HG02884 (cell line): Measurements from ENCODE around the gene USHBP1.

Experiments used
- ATAC-seq: cut with Tn5 transposase; IDR thresholded peaks from one replicate; pipeline ENCODE4 v1.9.1; 2021; ENCODE audit warnings: mild to moderate bottlenecking, moderate library complexity; ENCODE audit not compliant: unreplicated experiment

USHBP1 gene, protein sequence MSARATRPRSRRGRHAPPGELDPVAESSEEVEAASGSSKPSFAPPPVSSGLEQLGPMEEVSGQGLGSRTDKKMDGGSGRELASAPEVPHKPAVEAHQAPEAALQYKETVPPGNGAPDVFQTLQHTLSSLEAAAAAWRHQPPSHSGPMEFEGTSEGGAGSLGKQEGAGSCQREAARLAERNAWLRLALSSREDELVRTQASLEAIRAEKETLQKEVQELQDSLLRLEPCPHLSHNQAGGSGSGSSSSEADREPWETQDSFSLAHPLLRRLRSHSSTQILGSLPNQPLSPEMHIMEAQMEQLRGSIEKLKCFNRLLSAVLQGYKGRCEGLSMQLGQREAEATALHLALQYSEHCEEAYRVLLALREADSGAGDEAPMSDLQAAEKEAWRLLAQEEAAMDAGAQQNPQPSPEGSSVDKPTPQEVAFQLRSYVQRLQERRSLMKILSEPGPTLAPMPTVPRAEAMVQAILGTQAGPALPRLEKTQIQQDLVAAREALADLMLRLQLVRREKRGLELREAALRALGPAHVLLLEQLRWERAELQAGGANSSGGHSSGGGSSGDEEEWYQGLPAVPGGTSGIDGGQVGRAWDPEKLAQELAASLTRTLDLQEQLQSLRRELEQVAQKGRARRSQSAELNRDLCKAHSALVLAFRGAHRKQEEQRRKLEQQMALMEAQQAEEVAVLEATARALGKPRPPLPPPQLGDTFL

DNA sequence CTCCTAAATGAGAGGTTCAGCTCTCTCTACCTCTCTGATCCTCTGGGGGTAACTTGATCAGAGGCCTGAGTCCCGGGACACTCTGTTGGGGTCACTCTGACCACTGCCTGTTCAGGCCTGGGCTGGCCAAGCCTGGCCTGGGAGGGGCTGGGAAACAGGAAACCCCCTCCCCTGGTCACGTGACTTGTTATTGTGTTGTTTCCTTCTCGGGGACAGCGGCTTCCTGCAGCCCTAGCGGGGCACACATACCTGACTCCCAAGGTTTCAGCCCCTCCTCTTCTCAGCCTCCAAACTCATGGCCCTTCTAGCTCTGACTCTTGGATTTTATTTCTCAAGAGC lies at the start of gene USHBP1:
Gene USHBP1, minus strand, starts transcription at position 105 of the 339 bp plus-strand sequence. CDS start 446 bp downstream, outside the sequence.
- ATAC-seq, result no peak

DNA sequence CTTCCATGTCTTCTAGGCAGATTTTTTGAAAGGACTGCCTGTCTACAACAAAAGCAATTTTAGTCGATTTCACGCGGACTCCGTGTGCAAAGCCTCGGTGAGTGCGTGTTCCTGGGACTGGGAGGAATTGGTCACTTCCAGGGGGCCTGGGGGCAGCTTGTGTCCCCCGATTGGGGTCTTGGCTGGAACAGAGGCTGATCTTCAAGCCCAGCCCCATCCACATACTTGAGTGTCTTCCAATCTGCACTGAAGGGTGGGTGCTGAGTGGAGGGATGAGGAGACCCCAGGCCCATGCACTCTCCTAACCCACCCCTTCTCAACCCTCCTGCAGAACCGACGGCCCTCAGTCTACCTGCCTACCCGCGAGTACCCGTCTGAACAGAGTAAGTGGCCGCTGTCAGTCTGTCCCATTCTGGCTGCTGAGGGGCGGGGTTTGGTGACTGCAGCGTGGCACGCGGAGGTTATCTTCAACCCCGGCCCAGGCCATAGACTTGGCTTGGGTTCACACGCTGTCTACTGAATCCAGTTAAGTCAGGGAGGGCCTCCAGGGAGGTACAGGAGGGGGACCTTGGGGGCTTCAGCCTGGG lies 49.6 kb upstream of the USHBP1 start:
- no peak for ATAC-seq

DNA sequence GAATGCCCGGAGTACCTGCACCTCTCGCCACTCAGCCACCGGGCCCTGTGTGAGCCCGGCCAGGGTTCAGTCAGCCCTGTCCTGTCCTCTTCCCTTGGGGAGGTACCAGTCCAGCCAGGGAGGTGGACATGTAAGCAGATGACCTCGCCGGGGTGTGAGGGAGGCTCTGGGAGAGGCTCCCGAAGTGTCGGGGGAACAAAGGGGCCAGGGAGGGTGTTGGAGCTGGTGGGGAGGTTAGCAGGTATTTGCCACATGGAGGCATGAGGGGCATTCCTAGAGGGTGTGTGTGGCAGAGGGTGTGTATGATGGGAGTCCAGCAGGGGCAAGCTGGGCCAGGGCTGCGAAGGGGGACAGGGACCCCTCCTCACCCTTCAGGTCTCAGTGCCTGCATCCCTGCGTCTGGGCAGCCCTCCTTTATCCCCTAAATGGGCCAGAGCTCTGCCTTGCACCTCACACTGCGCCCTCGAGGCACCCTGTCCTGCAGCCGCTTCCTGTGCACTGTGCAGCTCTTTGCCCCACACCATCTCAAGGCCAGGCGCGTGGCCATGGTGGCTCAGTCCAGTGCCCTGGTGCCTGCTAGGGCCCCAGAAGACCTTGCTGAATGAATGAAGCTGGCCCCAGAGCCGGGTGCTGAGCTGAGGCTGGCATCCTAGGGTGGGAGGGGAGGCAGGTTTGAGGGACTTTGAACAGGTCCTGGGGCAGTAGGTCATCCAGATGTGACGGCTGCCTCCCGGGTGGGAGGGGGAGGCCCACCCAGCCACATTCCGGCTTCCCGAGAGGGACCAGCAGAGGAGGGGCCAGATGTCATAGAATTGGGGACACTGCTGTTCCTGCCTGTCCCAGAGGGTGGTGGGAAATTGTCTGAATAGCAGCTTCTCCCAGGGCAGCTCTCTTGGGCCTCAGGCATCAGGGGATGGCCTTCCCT lies 47.9 kb upstream of the USHBP1 start:
- ATAC-seq, result no peak

DNA sequence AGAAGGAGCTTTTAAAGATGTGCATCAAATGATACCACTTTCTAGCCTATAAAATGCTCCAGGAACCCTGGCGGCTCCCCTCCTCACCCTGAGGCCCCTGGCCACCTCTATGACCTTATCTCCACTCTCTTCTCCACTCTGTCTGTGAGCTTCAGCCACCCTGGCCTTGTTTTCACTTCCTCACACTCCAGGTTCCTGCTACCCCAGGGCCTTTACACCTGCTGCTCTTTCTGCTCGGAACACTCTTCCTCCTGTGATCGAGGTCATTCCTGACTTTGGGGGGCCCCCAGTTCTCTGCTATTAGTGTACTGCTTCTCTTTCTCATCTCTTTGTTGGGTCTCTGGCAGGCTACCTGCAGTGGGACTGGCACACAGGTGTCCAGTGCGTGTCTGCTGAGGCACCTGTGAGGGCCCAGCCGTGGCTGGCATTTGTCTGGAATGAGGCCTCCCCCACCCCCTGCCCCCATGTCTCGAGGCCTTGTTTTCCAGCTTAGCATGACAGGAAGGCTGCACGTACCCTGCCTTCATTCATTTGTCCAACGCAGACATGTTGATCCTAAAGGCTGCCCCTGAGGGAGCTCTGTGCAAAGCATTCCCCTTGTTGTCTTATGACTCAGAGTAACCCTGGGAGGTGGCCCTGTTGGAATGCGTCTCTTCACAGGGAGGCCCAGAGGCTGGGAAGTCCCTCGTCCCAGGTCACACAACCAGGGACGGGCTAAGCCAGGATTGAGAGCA lies 47.1 kb upstream of the USHBP1 start:
- ATAC-seq, result no peak

DNA sequence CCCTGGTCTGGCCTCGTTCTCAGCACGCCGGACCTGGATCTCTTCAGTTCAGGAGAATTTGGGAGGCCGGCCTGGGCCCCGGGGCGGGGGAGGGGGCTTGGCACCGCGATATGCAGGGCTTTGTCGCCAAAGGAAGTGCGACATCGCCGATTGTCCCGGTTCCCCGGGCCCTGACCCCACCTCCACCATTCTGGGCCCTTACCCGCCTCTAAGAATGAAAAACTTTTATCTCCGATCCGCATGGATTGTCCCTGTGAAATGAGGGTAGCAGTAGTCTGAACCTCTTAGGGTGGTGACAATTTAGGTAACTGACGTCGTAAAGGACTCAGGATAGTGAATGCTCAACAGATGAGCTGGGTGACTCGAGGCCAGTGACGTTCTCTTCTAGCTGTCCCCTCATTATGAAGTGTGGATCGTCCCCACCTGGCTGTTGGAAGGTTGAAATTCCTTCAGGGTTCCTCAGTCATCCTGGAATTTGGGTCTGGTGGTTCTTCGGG lies 45.5 kb upstream of the USHBP1 start:
- no peak for ATAC-seq

DNA sequence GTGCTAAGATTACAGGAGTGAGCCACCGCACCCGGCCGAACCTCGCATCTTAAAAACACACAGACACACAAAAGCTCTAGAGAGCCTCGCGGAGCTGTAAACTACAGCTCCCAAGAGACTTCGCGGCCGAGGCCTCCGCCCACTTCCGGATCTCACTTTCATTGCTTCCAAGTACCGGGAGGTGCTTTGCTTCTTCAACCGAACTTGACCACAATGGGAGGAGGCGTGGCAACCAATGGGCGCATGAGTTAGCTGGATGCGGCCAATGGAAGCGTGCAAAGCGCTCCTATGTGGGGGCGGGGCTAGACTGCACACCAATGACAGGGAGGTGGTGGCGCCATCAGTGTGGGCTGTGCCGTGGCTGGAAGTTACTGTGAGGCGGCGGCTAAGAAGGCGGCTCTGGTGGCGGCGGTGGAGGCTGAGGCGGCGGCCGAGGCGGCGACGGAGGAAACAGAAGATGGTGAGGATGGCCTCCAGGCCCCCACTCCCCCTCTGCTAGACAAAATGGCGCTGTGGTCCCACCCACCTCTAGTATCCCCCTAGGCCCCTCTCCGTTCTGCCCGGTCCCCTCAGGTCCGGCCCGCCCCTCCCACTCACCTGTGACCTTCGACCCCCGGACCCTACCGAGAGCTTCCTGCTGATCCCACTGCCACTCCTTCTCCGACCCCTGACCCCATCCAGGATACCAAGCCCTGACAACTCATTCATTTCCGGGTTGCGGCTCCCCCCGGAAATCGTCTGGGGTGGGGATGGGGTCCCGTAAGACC lies 44.8 kb upstream of the USHBP1 start, which contains the start of gene DDA1:
Gene DDA1, plus strand, starts transcription at position 366 of the 767 bp plus-strand sequence. Its CDS starts 92 bp downstream, at position 458.
- ATAC-seq, result peak; percentile 53

DNA sequence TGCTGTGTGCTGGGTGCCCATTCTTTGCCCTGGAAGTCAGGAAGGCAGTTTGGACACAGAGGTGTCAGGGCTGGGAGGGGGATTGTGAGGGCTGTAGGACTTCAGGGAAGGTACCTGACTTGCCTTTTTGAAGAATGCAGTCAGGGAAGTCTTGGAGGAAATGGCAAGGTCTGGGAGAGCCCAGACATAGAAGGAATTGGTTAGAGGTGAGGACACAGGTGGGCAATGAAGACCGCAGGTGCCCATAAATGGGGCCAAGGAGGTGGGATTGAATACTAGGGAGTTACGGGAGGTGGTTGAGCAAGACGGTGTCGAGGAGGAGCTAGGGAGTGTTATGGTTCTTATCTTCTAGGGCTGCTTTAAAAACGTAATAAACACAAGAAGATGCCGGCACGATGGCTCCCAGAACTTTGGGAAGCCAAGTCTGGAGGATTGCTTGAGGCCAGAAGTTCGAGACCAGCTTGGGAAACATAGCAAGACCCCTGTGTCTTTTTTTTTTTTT lies 43.4 kb upstream of the USHBP1 start:
- ATAC-seq, result no peak

DNA sequence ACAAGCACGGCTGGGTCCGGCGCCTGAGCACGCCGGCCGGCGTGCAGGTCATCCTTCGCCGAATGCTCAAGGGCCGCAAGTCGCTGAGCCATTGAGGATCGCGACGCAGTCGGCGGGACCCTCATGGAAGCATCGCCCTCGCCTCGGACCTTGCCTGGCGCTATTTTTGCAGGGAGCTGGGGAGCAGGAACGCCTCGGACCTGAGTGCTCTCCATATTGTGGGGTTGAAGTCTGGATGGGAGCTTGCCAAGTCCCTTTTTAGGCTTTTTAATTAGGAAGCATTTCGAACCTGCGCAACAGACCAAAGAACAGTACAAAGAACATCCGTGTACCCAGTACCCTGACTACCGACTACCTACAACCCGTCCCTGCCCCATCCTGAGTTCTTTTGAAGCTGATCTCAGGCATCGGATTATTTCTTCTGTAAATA lies 41.8 kb upstream of the USHBP1 start:
- no peak for ATAC-seq

DNA sequence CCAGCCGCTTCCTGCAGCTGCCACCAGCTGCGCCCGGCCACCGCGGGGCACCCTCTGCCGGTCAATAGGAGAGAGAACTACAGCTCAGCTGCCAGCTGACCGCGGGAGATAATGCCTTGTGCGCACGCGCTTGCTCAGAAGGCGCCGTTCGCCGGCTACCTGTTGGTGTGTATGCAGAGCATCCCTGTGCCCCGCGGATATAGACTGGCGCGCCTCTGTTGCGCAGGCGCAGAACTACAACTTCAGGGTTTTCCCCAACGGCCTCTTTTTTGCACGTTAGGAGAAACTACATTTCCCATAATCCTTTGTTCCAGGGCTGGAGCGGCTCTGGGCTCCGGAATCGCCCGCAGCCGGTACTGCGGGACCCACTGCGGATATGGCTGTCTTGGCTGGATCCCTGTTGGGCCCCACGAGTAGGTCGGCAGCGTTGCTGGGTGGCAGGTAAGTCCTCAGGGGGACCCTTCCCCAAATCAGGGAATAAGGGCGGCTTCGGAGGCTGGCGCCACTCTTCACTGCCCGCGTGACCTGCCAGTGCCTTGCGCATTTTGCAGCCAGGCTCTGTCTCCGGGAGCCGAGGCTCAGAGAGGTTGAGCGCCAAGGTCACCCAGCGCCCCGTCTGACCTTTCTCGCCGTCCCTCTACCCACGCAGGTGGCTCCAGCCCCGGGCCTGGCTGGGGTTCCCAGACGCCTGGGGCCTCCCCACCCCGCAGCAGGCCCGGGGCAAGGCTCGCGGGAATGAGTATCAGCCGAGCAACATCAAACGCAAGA lies 41.2 kb upstream of the USHBP1 start, which contains the start of gene MRPL34:
Gene MRPL34, plus strand, starts transcription at position 356 of the 768 bp plus-strand sequence. Its CDS starts 21 bp downstream, at position 377.
- ATAC-seq, result peak; percentile 40

DNA sequence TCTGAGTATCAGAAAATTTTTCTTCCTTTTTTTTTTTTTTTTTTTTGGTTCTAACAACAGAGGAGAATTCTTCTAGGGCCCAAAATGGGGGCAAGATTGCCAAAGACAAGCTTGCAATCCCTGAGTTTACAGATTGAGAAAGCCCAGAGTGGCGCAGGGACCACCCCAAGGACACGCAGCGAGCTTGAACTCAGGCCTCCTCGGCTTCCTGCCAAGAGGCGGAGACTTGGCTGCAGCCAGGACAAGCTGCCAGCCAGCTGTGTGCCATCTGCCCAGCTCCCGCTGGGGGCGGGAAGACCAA lies 40.6 kb upstream of the USHBP1 start:
- ATAC-seq, result no peak

DNA sequence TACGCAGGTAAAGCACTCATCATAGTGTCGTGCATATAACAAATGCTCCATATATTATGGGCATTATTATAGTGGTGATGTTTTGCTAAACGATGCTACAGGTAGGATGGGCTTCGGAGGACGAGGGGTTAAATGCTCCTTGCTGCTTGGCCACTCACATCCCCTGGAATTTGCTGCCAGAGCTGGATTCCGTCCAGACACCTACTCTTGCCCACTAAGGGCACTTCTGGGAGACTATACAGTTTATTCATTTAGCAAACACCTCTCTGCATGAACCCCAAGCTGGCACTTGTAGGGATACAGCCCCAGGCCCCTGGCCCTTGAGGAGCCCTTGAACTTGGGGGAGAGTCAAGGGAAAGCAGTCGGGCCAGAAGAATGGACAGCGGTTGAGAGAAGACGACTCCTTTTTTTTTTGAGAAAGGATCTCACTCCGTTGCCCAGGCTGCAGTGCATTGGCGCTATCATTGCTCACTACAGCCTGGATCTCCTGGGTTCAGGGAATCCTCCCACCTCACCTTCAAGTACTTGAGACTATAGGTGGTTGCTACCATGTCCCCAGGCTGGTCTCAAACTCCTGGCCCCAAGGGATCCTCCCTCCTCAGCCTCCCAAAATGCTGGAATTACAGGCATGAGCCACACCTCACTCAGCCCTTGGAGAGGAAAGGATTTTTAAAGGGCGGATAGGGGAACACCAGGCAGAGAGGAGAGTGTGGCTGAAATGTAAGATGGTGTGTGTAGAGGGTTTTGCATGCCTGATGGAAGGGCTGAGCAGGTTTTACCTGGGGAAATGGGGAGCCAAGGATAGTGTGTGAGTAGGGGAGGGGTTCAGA lies 40.1 kb upstream of the USHBP1 start:
- no peak for ATAC-seq

DNA sequence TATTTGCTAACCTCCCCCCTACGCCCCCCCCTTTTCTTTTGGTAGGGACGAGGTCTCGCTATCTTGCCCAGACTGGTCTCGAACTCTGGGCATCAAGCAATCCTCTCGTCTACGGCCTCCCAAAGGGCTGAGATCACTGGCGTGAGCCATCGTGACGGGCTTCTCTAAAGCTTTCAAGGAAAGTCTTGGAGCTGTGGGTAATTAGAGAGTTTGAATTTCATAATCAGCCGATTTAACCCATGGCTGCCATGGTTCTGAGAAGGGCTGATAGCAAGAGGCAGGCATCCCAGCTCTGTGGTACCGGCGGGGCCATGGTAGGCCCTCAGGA lies 39.4 kb upstream of the USHBP1 start:
- no peak for ATAC-seq

DNA sequence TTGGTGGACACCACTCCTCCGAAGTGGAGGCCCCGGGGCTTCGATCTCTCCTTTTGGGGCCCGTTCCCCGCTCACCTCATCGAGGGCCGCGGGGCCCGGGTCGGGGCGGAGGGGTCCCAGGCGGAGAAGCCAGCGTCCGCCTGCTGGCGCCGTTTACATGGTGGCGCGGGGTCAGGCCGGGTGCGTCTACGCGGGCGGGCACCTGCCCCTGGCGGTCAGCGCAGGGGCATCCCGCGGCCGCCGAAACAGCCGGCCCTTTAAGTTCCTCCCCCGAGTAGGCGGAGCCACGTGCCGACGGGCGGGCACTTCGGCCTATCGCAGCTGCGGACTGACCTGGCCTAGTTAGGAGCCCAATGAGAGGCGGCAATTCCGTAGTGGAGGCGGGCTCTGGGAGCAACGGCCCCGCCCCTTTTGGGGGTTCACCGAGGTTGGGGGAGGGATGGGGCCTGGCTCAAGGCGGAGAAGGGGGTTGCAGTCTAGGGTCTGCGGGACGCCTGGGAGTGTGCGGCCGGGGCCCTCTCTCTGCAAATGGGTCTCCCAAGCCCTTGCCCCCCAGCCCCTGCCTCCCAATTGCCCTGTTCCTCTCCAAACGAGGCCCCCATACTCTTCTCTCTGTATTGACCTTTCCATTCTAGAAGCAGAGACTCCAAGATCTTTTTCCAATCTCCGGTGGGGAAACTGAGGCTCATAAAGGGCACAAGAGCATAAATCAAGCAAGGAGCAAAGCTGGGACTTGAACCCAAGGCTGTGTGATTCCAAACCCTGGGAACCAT lies 38.8 kb upstream of the USHBP1 start, which contains the start of gene ABHD8:
Gene ABHD8, minus strand, starts transcription at position 259 of the 773 bp plus-strand sequence. CDS start 1,809 bp downstream, outside the sequence.
- ATAC-seq, result peak; percentile 47

DNA sequence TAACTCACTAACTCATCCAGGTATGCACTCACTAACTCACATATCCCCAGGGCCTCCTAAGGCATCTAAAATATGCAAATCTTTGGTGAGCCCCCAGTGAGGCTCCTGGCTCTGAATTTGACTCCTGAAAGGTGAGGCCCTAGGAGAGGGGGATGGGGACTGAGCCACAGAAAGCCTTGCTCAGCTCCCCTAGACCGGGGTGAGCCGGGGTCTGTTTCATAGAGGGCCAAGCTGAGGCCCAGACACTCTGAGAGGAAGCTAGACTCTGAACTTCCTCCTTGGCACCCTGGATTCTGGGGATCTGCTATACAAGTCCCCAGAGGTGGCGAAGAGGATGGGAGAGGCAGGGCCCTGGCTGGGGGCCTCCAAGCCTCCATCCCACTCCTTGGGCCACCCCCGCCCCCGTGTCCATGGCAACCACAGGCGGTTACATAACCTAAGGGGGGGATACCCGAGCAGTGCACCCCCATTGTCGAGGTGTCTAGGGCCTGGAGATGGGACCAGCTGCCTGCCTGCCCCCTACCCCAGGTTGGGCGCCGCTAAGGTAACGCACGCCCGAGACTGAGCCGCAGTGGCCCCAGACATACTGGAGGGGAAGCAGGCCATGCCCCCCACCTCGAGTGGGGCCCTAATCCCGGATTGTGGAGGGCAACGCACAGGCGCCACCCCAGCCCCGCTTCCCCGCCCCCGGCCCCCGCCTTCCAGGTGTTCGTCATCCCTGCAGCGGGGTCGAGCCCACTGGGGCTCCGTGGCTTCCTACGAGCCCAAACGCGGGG lies 38.0 kb upstream of the USHBP1 start:
- ATAC-seq, result no peak

DNA sequence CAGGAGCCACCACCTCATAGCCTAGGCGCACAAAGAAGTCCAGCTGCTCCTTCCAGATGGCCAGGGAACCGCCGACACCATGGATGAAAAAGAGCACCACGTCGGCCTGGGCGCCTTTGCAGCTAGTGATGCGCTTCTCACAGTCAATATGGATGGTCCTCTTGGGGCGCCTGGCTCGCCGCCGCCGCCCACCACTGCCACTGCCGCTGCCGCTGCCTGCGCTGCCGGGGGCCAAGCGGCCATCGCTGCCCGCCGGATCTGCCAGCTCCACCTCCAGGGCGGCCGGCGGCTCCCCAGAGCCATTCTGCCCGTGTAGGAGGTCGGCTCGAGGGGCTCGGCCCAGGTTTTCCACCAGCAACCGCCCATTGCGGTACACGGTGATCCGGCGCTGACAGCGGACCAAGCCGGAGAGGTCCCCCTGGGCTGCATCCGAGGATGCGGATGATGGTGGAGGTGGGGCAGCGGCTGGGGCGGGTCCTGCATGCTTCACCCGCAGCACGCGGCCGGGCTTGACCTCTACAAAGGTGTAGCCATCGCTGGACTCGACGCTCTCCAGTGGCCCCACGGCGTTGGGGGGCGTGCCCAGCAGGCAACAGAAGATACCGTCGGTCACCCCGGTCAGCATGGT lies 36.6 kb upstream of the USHBP1 start:
- ATAC-seq, result no peak
